DOHH2 (cell line): ENCODE measurements around the gene GLRX.

ENCODE experiments used
- H3F3A ChIP-seq: fragments of 200-600 bp; sonication (generic), shearing (Covaris generic); 2 replicates; pipeline ENCODE4 v1.6.0; 2016; ENCODE audit warnings: antibody characterized with exemption, mild to moderate bottlenecking; ENCODE audit not compliant: control insufficient read depth, insufficient read depth
- H3K27ac ChIP-seq: fragments of 200-600 bp; sonication (generic); 2 replicates; pipeline ENCODE4 v1.5.1; 2014; ENCODE audit warnings: low read depth, mild to moderate bottlenecking, low read length, moderate library complexity
- H3K27me3 ChIP-seq: fragments of 200-600 bp; sonication (generic); 2 replicates; pipeline ENCODE4 v1.6.1; 2014; ENCODE audit warnings: mild to moderate bottlenecking, low read length, mixed read lengths; ENCODE audit not compliant: control insufficient read depth
- H3K36me3 ChIP-seq: fragments of 200-600 bp; sonication (generic); 2 replicates; pipeline ENCODE4 v1.6.1; 2014; ENCODE audit warnings: mild to moderate bottlenecking, low read length, moderate library complexity, mixed read lengths; ENCODE audit not compliant: control insufficient read depth
- H3K4me1 ChIP-seq: fragments of 200-600 bp; sonication (generic); 2 replicates; pipeline ENCODE4 v1.6.1; 2014; ENCODE audit warnings: mild to moderate bottlenecking, low read length, mixed read lengths; ENCODE audit not compliant: control insufficient read depth
- H3K4me2 ChIP-seq: fragments of 200-600 bp; sonication (generic); 2 replicates; pipeline ENCODE4 v1.6.0; 2014; ENCODE audit warnings: mild to moderate bottlenecking, low read length, moderate library complexity
- H3K4me3 ChIP-seq: fragments of 200-600 bp; sonication (generic); 2 replicates; pipeline ENCODE4 v1.5.1; 2014; ENCODE audit warnings: mild to moderate bottlenecking, low read length, mixed read lengths
- H3K79me2 ChIP-seq: fragments of 200-600 bp; sonication (generic); 2 replicates; pipeline ENCODE4 v1.6.1; 2014; ENCODE audit warnings: mild to moderate bottlenecking, low read length, mixed read lengths; ENCODE audit not compliant: control insufficient read depth
- H3K9me2 ChIP-seq: fragments of 200-600 bp; sonication (generic); replicated peaks from 2 replicates; pipeline ENCODE4 v1.6.1; 2014; ENCODE audit warnings: mild to moderate bottlenecking, low read length, mixed read lengths; ENCODE audit not compliant: control insufficient read depth
- H3K9me3 ChIP-seq: fragments of 200-600 bp; sonication (generic); 2 replicates; pipeline ENCODE4 v1.6.1; 2014; ENCODE audit warnings: antibody characterized with exemption, low read length, mixed read lengths; ENCODE audit not compliant: control insufficient read depth, insufficient read depth
- H4K20me1 ChIP-seq: fragments of 200-600 bp; sonication (generic); 2 replicates; pipeline ENCODE4 v1.6.0; 2014; ENCODE audit warnings: low read depth, mild to moderate bottlenecking, antibody characterized with exemption, low read length, moderate library complexity; ENCODE audit not compliant: control insufficient read depth, insufficient read depth
- EZH2phosphoT487 ChIP-seq: fragments of 200-600 bp; sonication (generic); IDR thresholded peaks from 2 replicates; pipeline ENCODE4 v1.6.1; 2017; ENCODE audit warnings: borderline replicate concordance, mild to moderate bottlenecking, antibody characterized with exemption, low read length, moderate library complexity, mixed read lengths
- TF ChIP-seq, protein P1 (sequence below): fragments of 200-600 bp; sonication (generic); IDR thresholded peaks from one replicate; pipeline ENCODE4 v1.5.1; 2014; ENCODE audit warnings: antibody characterized with exemption, mild to moderate bottlenecking, low read depth, low read length; ENCODE audit not compliant: poor library complexity, severe bottlenecking

GLRX gene

DNA sequence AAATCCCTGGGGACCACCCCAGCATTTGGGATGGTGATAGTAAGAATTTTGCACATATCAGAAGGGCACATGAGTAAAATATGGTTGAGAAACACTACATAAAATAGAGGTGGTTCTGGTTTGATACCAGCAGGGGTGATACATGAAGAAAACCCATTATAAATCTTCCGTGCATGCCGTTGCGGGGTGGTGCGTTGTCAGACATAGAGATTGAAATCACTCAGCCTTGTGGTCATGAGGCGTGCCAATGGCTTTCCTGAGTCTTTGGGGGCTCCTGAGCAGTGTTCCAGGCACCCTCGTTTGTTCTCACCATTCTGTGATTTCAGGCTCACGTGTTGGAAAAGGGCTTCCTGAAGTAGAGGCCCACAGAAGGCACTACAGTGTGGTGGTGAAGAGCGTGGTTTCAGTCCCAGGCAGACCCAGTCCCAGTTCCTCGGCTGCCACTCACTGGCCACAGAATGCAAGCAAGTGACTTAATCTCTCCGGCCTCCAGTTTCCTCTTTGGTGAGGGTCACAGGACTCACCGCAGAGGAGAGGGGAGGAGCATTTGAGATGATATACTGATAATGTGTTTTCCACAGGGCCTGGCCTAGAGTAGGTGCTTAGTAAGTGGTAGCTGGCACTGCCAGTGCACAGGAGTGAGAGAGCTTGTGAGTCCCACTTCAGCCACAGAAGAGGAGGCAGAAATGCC, 20.5 kb upstream of the GLRX start:
- no peaks in the 10 kb centered on the region for H3K9me3 ChIP-seq
- H3K79me2 ChIP-seq: no peaks in the 10 kb centered on the region
- TF ChIP-seq, protein P1, sequence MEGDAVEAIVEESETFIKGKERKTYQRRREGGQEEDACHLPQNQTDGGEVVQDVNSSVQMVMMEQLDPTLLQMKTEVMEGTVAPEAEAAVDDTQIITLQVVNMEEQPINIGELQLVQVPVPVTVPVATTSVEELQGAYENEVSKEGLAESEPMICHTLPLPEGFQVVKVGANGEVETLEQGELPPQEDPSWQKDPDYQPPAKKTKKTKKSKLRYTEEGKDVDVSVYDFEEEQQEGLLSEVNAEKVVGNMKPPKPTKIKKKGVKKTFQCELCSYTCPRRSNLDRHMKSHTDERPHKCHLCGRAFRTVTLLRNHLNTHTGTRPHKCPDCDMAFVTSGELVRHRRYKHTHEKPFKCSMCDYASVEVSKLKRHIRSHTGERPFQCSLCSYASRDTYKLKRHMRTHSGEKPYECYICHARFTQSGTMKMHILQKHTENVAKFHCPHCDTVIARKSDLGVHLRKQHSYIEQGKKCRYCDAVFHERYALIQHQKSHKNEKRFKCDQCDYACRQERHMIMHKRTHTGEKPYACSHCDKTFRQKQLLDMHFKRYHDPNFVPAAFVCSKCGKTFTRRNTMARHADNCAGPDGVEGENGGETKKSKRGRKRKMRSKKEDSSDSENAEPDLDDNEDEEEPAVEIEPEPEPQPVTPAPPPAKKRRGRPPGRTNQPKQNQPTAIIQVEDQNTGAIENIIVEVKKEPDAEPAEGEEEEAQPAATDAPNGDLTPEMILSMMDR: peak; percentile 33
- no peak for TF ChIP-seq EZH2phosphoT487
- no peak overlapping the region for H3K4me3 ChIP-seq
- no peaks in the 10 kb centered on the region for H3K36me3 ChIP-seq
- H3K4me2 ChIP-seq: peak overlapping the region; percentile 17; the same call in 1 of the 2 replicates
- no peaks in the 10 kb centered on the region for H3K9me2 ChIP-seq
- H3F3A ChIP-seq: no peaks in the 10 kb centered on the region
- H3K27ac ChIP-seq: no peak overlapping the region
- no peaks in the 10 kb centered on the region for H4K20me1 ChIP-seq
- 0 out of 2 replicates have a peak, but pooled peaks cover 7% of the 10 kb centered on the region for H3K27me3 ChIP-seq
- H3K4me1 ChIP-seq: peaks cover 10% of the 10 kb centered on the region

DNA sequence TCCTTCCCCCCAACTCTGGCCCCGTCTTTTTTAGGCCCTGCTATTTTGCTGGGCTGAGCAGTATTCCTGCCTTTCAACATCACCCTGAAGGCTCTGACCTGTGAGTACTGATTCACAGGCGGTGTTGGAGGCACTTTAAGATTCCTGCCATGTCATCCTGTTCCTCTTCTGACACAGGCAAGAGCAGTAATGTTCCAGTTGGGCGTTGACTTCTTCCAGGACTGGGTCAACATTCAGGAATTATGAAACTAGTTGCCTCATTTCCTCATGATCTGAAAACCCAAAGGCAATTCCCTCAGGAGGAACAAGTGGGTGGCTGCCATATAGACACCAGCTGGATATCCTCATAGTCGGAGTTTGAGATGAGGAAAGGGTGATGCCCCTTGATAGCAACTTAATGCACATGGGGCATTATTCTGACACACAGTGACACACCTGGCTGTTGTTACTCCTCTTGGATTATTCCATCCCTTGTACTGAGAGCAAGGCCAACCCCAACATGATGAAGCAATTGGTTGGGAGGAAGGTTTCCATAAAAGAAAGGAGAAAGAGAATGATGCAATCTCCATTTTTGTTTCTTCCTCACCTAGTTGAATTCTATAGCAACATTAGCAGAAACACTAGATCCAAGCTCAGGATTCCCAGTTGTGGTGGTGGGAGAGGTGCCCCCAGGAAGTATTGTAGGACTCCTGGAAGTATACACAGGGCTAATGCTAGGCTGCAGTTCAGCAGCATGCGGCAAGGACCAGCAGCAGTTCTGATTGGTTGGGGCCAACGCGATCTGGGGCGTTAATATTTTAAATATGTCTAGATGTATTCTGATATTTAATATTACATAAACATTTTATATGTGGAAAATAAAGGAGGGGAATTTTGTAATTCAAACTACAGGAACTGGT, 19.6 kb upstream of the GLRX start:
- Histone ChIP-seq H3K79me2 (no peaks in the 10 kb centered on the region), H3K4me3 (no peak overlapping the region), H3K27me3 (0 out of 2 replicates have a peak, but pooled peaks cover under 1% of the 10 kb centered on the region), H4K20me1 (no peaks in the 10 kb centered on the region), H3F3A (no peaks in the 10 kb centered on the region), H3K9me2 (no peaks in the 10 kb centered on the region), H3K27ac (no peak overlapping the region), H3K36me3 (no peaks in the 10 kb centered on the region), H3K4me1 (peaks cover 10% of the 10 kb centered on the region), H3K9me3 (no peaks in the 10 kb centered on the region), H3K4me2 (no peak overlapping the region)
- TF ChIP-seq EZH2phosphoT487: no peak
- TF ChIP-seq, protein P1: no peak

DNA sequence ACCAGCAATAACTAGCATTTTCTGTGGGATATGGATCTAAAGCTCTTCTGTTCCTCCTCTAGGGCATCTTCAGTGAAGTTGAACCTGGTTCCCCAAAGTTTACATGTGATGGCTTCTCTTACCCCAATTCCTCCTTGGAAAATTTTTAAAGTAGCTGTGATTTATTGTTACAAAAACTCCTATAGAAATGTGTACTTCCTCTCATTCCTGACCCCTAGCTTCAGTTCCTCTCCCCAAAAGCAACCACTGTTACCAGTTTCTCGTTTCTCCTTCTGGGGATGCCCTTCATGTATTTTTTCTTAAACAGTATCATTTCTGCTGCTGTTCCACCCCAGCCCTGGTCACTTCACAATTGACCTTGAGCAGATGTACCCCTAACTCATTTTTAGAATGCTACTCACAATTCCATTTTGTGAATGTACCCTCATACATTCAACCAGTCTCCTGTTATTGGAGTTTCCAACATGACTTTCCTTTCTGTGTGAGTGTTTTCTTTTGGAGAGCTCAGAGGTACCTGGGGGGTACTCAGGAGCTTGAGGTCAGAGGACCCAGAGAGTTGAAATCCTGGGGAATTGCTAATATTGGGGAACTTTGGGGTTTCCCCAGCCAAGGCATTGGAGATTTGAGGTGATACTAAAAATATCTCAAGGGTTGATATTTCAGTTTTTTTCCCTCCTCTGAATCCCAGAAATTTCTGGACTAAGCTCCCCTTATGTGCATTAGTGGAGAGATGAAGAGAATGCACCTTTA, 18.6 kb upstream of the GLRX start:
- H3K27ac ChIP-seq: no peak overlapping the region

More for the DNA sequence above, 18.6 kb upstream of the GLRX start:
- Histone ChIP-seq H4K20me1 (no peaks in the 10 kb centered on the region), H3K4me2 (no peak overlapping the region), H3K9me2 (no peaks in the 10 kb centered on the region), H3F3A (no peaks in the 10 kb centered on the region), H3K9me3 (no peaks in the 10 kb centered on the region), H3K4me1 (peaks cover 15% of the 10 kb centered on the region), H3K27me3 (no peaks in the 10 kb centered on the region), H3K79me2 (no peaks in the 10 kb centered on the region), H3K4me3 (no peak overlapping the region), H3K36me3 (no peaks in the 10 kb centered on the region)
- TF ChIP-seq, protein P1: no peak
- TF ChIP-seq EZH2phosphoT487: no peak
